ENCODE data around the gene KNSTRN. TPM values are rescaled to one million over a fixed set of nuclear protein-coding genes. Genes with fewer than 3 reads are reported as not detected.

KNSTRN gene
- total and polyA plus RNA-seq, 2 of the 4 experiments (the other 2 are of a cell fraction): 33.1 to 73.5 TPM

DNA sequence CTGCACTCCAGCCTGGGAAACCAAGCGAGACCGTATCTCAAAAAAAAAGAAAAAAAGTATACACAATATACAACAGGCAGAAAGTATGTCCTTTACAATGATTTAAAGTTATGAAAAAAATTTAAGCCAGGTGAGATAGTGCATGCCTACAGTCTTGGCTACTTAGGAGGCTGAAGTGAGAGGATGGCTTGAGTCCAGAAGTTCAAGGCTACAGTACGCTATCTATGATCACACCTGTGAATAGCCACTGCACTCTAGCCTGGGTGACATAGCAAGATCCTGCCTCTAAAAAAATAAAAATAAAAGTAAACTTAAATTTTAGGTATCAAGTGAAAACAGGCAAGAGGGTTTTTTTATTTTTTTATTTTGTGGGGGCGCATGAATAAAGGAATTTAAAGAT lies 3.1 kb upstream of the KNSTRN start:
- Histone ChIP-seq H3K4me3 (ENCODE audit: insufficient read depth, low read depth, low read length) (no peak overlapping the region), H2BK5ac (ENCODE audit: low read depth, low read length, poor library complexity, severe bottlenecking) (peak overlapping the region; percentile 81), H2AFZ (replicated peaks; ENCODE audit: low read length, poor library complexity) (no peak overlapping the region), H3K79me1 (ENCODE audit: low read depth in 1 of 2, low read length in 2 of 2) (peaks cover 8 to 17% of the 10 kb centered on the region in 2 experiments), H4K5ac (ENCODE audit: low read depth, low read length) (0 out of 2 replicates have a peak overlapping the region, but pooled peaks have one; percentile 31), H3K56ac (ENCODE audit: extremely low read depth, insufficient read depth, low read length) (0 out of 2 replicates have a peak overlapping the region, but pooled peaks have one; percentile 45), H3K36me3 (ENCODE audit: control insufficient read depth, insufficient read depth, low read length) (no peaks in the 10 kb centered on the region), H4K8ac (ENCODE audit: low read depth in 2 of 2, low read length in 2 of 2) (peak overlapping the region; percentile 60 to 82), H4K91ac (ENCODE audit: insufficient read depth, low read depth, low read length) (peak overlapping the region; percentile 80), H2BK15ac (ENCODE audit: low read depth, low read length) (peak overlapping the region; percentile 92), H3K27me3 (ENCODE audit: control insufficient read depth, insufficient read depth, low read length) (no peaks in the 10 kb centered on the region), H3K23ac (ENCODE audit: low read depth, low read length) (no peak overlapping the region), H3K27ac (ENCODE audit: insufficient read depth, low read length) (peak overlapping the region; percentile 58), H2BK20ac (ENCODE audit: low read depth, low read length) (peak overlapping the region; percentile 79), H3K4me2 (ENCODE audit: low read depth, low read length) (no peak overlapping the region), H3K14ac (replicated peaks; ENCODE audit: low read depth, low read length) (peak overlapping the region; percentile 75), H2AK5ac (ENCODE audit: low read depth, low read length) (peak overlapping the region; percentile 80), H3K18ac (ENCODE audit: low read depth, low read length) (peak overlapping the region; percentile 44; the same call in 1 of the 2 replicates), H2AK9ac (replicated peaks; ENCODE audit: low read depth, low read length, poor library complexity) (no peak overlapping the region), H2BK120ac (ENCODE audit: low read depth, low read length) (peak overlapping the region; percentile 85), H3K9me3 (ENCODE audit: control insufficient read depth, insufficient read depth, low read length) (no peaks in the 10 kb centered on the region), H3K9me1 (ENCODE audit: insufficient read depth, low read length) (peaks cover 10% of the 10 kb centered on the region; the same call in 1 of the 2 replicates), H4K20me1 (ENCODE audit: insufficient read depth, low read length) (no peaks in the 10 kb centered on the region), H3K4me1 (ENCODE audit: control insufficient read depth, insufficient read depth, low read length) (peaks cover 4% of the 10 kb centered on the region), H3K9ac (ENCODE audit: low read depth, low read length) (no peak overlapping the region), H3K4ac (ENCODE audit: low read depth, low read length) (peak overlapping the region; percentile 78)
- TF ChIP-seq RFX5 (IDR thresholded peaks at IDR 0.05; ENCODE audit: low read depth, low read length) (no peak), MXI1 (IDR thresholded peaks at IDR 0.05; ENCODE audit: borderline replicate concordance, low read depth, low read length) (no peak), FOS (IDR thresholded peaks at IDR 0.05; ENCODE audit: low read depth, low read length) (no peak), CHD1 (IDR thresholded peaks at IDR 0.05; ENCODE audit: low read depth, low read length) (no peak), MAZ (IDR thresholded peaks at IDR 0.05; ENCODE audit: borderline replicate concordance, low read depth, low read length) (no peak), MAFK (IDR thresholded peaks at IDR 0.05; ENCODE audit: low read depth, low read length) (no peak), SMC3 (IDR thresholded peaks at IDR 0.05; ENCODE audit: low read depth, low read length) (no peak)
- TF ChIP-seq, protein P1, sequence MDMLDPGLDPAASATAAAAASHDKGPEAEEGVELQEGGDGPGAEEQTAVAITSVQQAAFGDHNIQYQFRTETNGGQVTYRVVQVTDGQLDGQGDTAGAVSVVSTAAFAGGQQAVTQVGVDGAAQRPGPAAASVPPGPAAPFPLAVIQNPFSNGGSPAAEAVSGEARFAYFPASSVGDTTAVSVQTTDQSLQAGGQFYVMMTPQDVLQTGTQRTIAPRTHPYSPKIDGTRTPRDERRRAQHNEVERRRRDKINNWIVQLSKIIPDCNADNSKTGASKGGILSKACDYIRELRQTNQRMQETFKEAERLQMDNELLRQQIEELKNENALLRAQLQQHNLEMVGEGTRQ (IDR thresholded peaks at IDR 0.05; ENCODE audit: low read depth, low read length): no peak
- dilution Hi-C loops (cut with HindIII; ENCODE audit: low sequenced_read_pairs, unreplicated experiment): no loop called here
- ChIA-PET POLR2A (ENCODE audit: unreplicated experiment) (interaction anchor here (0.6 to 1.3 kb wide), 2 partner anchors 26 to 38 kb away, joined by 3 read pairs; partner anchors contain the start of genes CCDC9B and IVD), CTCF (interaction anchor here (1.2 kb wide), 1 partner anchor 11 kb away, joined by 3 read pairs; no protein-coding TSS in a partner anchor)
- 80% methylated on average over 1 of the region's 4 CpGs; no CpG with 5 or more reads in 1 of the 2 experiments for WGBS, 2 experiments (ENCODE audit: extremely low coverage in 2 of 2, insufficient read length in 1 of 2)
- intact Hi-C loops (cut with micrococcal nuclease): no loop called here
- DNase-seq (no peak), ATAC-seq (ENCODE audit: low read depth) (no peak)
- no TSS peak for BruUV-seq (replicated peaks)
- in situ Hi-C loops (cut with MboI; ENCODE audit: low sequenced_read_pairs): no loop called here
